ENCODE data around the gene CELSR2. TPM values are rescaled to one million over a fixed set of nuclear protein-coding genes. Genes with fewer than 3 reads are reported as not detected.

Gene CELSR2
- total RNA-seq, 1 experiment from 2014 or later = 8.3 TPM

DNA sequence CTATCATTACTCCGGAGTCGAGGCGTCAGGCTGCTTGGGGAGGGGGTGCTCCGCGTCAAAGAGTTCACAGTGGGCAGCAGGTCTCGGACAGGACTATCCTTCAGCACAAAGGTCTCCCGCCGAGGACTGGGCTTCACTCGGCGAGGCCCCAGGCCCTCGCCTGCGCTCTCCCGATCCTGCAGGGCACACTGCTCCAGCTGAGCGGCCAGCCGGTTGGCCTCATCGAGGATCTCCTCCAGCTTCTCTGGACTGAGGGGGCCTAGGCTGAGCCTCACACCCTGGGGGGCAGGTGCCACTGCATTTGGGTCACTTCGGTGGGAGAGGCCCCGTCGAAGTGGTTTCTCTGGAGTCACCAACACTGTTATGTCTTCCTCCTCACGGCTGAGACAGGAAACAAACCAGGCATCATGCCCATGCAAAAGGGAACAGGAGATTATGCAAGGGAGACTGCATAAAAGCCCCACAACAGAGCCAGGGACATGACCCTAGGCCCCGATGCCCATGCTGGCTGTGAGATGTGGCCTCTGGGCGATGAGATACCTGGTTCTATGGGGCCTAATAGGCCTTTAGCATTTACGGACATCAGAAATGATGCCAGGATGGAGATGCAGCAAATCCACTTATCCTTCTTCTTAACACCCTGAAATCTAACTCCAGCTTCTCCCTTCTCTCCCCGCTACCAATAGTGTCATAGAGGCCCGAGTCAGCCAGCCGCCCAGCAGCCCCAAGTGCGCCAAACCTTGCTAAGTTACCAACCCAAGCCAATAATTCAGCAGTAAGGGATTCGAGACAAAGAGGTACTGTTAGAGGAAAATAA lies 32.5 kb downstream of the CELSR2 start:
- POLR2A ChIA-PET = no interaction called here

DNA sequence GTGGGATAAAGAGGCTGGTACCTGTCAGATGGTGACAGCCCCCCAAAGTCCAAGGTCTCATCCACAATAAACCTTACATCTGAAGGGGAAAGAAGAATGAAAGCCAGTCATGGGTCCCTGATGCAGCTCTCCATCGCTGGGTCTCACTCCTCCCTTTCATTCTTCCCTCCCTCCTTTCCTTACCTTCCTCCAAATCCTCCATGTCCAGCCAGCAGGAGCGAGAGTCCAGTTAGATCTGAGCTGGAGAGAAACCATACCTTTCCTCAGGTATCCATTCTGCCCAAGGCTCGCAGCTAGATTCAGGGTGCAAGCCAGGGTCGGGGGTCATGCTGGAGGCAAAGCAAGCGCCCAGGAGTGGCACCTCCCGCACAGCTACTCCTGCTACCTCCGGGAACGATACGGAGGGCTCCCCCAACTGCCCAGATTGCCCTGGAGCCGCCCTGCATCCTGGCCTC lies 33.2 kb downstream of the CELSR2 start:
- H3K4me1 ChIP-seq = peaks cover 9% of the 10 kb centered on the region
- POLR2A ChIA-PET = interaction anchor here (0.6 to 1.0 kb wide), 3 partner anchors 15 to 266 kb away, joined by 4 to 13 read pairs (median 4); partner anchors contain the start of genes GNAI3 and SORT1

More for the DNA sequence above, 32.5 kb downstream of the CELSR2 start:
- Histone ChIP-seq H3K36me3 (ENCODE audit: control insufficient read depth, insufficient read depth, low read length) (no peaks in the 10 kb centered on the region), H3K27me3 (replicated peaks; ENCODE audit: control insufficient read depth, insufficient read depth, low read length) (no peaks in the 10 kb centered on the region), H3K4me3 (ENCODE audit: low read depth, low read length) (peak overlapping the region; percentile 61), H3K4me1 (peaks cover 15% of the 10 kb centered on the region), H3K9me3 (no peaks in the 10 kb centered on the region)
- no peaks in the 10 kb centered on the region for H3K36me3 Mint-ChIP-seq (ENCODE audit: insufficient read depth, unreplicated experiment)
- TF ChIP-seq, protein P1, sequence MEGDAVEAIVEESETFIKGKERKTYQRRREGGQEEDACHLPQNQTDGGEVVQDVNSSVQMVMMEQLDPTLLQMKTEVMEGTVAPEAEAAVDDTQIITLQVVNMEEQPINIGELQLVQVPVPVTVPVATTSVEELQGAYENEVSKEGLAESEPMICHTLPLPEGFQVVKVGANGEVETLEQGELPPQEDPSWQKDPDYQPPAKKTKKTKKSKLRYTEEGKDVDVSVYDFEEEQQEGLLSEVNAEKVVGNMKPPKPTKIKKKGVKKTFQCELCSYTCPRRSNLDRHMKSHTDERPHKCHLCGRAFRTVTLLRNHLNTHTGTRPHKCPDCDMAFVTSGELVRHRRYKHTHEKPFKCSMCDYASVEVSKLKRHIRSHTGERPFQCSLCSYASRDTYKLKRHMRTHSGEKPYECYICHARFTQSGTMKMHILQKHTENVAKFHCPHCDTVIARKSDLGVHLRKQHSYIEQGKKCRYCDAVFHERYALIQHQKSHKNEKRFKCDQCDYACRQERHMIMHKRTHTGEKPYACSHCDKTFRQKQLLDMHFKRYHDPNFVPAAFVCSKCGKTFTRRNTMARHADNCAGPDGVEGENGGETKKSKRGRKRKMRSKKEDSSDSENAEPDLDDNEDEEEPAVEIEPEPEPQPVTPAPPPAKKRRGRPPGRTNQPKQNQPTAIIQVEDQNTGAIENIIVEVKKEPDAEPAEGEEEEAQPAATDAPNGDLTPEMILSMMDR (IDR thresholded peaks at IDR 0.05; ENCODE audit: insufficient read depth in 1 of 2, low read depth in 1 of 2, low read length in 1 of 2, severe bottlenecking in 1 of 2, unreplicated experiment in 1 of 2) = no peak
- no TSS peak for BruUV-seq (replicated peaks)
- H3K27ac Mint-ChIP-seq (ENCODE audit: unreplicated experiment) = no peak overlapping the region
- no peaks in the 10 kb centered on the region for H3K27me3 Mint-ChIP-seq (ENCODE audit: insufficient read depth, unreplicated experiment)
- no peaks in the 10 kb centered on the region for H3K9me3 Mint-ChIP-seq (ENCODE audit: unreplicated experiment)
- H3K4me3 Mint-ChIP-seq (ENCODE audit: unreplicated experiment) = peak overlapping the region; percentile 93
- CTCF ChIA-PET = interaction anchor here (1.3 kb wide), 1 partner anchor 89 kb away, joined by 3 read pairs; no protein-coding TSS in a partner anchor
- no peaks in the 10 kb centered on the region for H3K4me1 Mint-ChIP-seq (ENCODE audit: low read depth, unreplicated experiment)
- DNase-seq = no peak
- intact Hi-C loops (cut with micrococcal nuclease; ENCODE audit: unreplicated experiment) = no loop called here

More for the DNA sequence above, 33.2 kb downstream of the CELSR2 start:
- intact Hi-C loops (cut with micrococcal nuclease; ENCODE audit: unreplicated experiment) = no loop called here
- DNase-seq = no peak
- Histone ChIP-seq H3K9me3 (no peaks in the 10 kb centered on the region), H3K27me3 (replicated peaks; ENCODE audit: control insufficient read depth, insufficient read depth, low read length) (no peaks in the 10 kb centered on the region), H3K36me3 (ENCODE audit: control insufficient read depth, insufficient read depth, low read length) (no peaks in the 10 kb centered on the region), H3K4me3 (ENCODE audit: low read depth, low read length) (peak overlapping the region; percentile 61)
- Mint-ChIP-seq H3K4me1 (ENCODE audit: low read depth, unreplicated experiment) (no peaks in the 10 kb centered on the region), H3K4me3 (ENCODE audit: unreplicated experiment) (peak overlapping the region; percentile 93), H3K27ac (ENCODE audit: unreplicated experiment) (peak overlapping the region; percentile 84), H3K27me3 (ENCODE audit: insufficient read depth, unreplicated experiment) (no peaks in the 10 kb centered on the region), H3K9me3 (ENCODE audit: unreplicated experiment) (no peaks in the 10 kb centered on the region), H3K36me3 (ENCODE audit: insufficient read depth, unreplicated experiment) (no peaks in the 10 kb centered on the region)
- TF ChIP-seq, protein P1 (IDR thresholded peaks at IDR 0.05; ENCODE audit: insufficient read depth in 1 of 2, low read depth in 1 of 2, low read length in 1 of 2, severe bottlenecking in 1 of 2, unreplicated experiment in 1 of 2) = no peak
- BruUV-seq (replicated peaks) = no TSS peak
- CTCF ChIA-PET = interaction anchor here (1.0 to 1.3 kb wide), 2 partner anchors 89 to 115 kb away, joined by 3 to 8 read pairs; partner anchors contain the start of gene SORT1
